ENCODE data around the gene S1PR3.

S1PR3 gene

DNA sequence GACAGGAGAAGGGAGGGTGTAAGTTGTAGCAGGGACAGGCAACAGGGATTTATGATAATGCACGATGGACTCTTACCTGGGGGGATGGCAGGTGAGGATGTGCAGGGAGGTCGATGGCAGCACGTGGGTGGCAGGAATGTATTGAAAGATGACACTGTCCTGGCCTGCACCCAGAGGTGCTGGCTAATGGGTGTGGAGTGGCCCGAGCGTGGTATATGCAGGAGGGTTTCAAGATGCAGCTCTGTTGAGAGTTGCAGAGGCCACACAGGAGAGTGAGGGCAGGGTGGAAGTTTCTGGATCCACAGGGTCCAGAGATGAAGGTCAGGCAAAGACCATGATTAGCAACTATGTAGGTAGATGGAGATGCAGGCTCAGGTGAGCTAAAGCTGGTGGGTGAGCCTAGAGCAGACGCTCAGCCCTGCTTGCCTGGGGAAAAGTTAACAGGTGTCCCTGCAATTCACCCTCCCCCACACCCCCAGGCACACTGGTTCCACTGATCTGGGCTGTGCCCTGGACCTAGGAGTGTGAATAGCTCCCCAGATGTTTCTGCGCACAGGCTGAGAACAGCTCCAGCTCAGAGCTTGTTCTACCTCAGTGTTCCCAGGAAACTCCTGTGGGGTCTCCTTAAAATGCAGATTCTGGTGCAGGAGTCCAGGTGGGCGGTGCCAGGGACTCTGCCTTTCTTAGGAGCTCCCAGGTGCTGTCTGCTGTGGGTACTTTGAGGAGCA is 21.5 kb upstream of the S1PR3 start:
- no peak for DNase-seq

DNA sequence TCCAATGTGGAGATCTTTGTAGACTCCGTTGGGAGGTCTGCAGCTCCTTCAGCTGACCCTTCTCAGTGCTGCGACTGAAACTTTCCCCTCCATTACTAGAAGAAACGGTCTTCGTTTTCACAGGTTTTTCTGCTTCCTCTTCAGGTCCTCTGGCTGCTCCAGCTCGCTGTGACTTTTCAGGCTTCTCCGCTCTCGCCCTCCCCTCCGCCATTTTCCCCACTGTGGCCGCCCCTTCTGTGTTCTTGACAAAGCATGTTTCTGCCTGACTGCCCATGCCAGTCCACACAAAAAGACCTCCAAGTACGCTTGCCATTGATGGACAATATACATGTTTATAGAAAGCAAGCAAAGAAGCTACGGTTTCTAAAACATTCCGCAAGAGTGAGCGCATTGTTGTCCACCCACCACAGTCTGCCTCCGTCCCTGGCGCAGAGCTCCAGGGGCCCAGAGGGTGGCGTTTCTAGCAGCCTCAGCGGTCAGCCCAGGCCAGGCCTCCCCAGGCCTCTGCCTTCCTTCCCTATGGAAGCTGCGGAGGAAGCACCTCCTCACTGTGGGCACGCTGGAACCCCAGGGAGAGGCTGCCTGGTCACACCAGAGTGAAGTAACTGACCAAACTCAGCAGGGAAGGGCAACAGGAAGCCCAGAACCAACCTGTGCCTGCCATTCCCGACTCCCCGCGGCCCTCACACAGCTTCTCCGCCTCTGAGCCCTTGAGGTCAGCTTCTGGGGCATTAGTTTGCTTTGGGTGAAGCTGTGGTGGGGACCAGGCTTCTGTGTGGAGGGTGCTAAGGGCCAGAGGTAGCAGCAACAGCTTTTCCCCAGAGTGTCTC is 19.9 kb upstream of the S1PR3 start:
- no peak for DNase-seq

DNA sequence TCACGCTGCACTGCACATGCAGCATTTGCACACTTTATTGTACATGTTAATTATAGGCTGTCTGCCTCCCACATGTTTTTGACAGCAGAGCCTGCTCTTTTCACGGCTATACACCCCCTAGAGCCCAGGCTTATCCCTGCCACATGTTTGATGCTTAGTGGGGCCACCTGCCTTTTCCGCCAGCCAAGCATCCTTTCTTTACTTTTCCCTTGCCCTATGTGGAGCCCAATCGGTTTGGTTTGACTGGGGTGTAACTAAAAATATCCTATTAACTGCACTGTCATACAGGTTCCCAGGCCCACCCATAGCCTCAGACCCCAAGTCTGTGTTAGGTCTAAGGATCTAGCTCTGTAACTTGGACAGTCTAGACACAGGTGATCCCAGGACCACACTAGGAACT is 18.9 kb upstream of the S1PR3 start:
- no peak for DNase-seq

DNA sequence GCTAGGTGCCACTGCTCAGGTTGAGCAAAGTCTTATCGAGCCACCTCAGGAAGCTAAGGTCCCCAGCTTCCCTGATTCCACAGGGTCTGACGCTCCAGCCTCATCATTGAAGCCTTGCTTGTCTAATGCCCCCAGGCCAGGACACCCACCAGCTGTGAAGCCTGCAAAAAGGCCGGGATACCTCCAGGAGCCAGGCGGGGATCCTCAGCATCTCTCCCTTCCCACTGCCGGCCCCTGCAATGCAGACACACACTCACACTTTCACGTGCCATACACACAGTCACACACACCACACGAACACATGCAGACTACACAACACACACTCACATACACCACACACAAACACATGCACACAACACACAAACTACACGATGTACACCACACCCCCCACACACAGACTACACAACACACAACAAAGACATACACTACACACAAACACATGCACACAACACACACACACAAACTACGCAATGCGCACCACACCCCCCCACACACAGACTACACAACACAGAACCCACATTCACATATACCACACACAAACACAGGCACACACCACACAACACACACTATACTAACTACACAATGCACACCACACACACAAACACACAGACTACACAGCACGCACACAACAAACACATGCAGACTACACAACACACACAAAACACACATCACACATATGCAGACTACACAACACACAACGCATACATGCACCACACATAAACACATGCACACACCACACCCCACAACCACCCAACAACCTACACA is 17.8 kb upstream of the S1PR3 start:
- no peak for DNase-seq

DNA sequence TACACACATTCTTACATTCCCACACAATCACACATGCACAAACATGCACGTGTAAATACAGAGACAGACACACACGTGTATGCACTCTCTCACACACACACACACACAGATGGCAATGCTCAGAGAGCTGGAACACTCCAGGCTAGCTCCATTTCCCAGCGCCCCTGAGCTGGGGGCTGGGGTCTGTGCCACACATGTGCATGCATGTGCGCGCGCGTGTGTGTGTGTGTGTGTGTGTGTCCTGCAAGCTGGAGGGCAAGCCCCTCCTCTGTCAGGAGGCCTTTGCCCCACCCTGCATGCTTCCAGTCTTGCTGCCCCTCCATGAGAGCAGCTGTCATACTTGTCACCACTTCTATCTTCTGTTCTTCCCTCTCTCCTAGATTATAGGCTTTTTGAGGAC is 16.6 kb upstream of the S1PR3 start:
- DNase-seq = no peak

DNA sequence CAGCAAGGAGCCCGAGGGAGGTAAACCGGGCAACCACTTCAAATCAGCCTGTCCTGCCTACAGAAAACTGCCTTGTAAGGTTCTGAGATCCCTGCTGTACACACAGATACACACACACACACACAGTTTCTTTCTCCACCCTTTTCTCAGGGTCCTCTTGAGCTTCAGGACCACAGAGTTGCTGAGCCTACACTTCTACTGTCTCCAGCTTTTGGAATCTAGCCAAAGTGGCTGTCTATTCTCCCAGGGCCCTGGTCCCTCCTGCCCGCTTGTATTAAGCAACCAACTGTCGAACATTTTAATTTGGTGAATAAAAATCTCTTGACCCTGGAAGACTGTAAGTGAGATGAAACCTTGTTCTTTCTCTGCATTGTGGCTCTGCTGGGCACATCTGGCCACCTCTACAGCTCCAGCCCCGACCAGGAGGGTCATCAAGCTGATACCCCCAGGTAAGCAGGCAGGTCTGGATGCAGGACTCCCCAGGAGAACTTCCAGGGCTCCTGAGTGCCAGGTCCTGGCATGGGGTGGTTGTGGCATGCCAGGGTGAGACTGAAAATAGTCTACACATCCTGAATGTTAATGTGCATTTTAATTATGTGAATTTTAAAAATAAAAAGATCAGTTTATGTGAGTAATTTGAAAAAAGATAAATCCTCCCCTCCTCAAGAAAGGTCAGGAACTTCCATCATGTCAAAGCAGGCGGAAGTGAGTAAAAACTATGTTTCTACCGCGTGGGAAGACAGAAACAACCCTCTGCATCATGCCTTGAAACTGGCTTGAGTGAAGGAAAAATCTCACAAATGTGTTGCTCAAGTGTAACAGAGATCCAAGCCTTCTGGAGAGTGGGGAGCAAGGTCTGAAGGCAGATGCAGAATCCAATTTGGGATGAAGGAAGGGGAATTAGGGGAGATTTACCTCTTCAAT is 15.0 kb upstream of the S1PR3 start:
- DNase-seq = peak; percentile 39

DNA sequence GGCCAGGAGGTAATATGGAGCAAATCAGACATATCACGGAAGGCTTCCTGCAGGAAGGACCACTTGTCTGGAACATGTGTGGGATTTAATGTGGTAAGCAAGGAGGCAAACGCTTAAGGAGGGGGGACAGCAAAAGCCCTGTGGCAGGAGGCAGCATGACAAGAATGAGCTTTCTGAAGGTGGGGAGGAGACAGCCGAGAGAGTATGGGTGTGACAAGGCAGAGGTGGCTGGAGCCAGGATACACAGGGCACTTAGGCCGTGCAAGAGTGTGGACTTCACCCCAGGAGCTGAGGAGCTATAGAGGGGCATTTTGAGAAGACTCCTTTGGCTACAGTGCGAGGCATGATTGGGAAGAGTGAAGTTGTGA is 14.4 kb upstream of the S1PR3 start:
- DNase-seq = no peak

DNA sequence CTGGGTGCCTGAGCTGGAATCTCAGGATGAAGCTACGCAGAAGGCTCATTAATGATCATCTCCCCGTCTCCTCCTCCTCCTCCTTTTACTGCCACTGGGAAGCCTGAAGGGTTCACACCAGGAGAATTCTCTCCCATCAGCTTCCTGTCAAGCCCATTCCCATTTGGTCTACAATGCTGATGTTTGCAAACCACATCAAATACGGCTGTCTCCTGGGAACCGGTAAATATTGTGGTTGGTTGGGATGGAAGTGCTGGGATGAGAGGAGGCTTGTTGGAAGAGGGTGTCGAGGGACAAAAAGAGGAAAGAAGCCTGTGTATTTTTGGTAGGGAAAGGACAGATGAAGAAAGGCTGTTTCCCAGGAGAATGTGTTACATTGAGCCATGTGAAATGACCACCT is 13.2 kb upstream of the S1PR3 start:
- DNase-seq = no peak

DNA sequence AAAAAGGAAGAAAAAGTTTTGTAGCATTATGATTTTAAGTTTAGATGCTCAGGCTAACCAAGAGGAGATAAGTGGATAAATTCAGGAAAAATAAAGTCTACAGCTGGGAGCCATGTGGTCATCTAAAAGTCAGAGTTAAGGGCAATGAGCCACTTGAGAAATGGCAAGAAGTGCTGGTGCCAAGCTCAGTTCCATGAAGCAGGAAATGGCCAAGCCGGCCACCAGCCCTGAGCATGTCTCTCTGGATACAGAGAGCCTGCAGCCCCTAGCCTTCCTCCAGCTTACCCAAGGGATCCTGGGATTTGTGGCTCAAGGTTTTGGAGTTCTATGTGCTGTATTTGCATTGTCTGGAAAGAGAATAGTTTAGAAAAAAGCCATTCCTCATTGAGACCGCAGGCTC is 12.2 kb upstream of the S1PR3 start:
- no peak for DNase-seq

DNA sequence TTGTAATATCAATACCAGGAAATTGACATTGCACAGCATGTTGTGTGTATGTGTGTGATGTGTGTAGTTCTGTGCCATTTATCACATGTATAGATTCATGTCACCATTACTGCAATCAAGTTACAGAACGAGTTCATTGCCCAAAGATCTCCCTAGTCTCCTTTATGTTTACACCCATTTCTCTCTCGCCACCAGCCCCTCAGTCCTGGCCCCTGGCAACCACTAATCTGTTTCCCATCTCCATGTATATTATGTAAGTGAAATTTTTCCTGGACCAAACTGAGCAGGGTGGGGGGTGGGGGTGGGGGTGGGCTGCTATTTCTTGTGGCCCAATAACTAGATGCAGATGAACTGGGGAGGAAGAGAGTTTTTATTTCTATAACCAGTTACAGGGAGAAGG is 11.5 kb upstream of the S1PR3 start:
- no peak for DNase-seq

DNA sequence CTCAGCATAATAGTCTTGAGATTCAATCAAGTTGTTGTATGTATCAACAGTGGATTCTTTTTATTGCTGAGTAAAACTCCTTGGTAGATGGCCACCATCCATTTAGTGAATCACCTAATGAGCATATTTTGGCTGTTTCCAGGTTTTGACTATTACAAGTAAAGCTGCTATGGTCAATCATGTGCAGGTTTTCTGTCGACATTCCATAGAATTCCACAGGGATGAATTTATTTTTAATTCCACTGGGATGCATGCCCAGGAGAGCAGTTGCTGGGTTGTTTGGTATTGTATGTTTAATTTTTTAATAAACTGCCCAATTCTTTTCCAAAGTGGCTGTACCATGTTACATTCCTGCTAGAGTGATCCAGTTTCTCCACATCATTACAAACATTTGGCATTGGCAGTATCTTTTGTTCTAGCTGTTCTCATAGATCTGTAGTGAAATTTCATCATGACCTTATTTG is 10.5 kb upstream of the S1PR3 start:
- no peak for DNase-seq

DNA sequence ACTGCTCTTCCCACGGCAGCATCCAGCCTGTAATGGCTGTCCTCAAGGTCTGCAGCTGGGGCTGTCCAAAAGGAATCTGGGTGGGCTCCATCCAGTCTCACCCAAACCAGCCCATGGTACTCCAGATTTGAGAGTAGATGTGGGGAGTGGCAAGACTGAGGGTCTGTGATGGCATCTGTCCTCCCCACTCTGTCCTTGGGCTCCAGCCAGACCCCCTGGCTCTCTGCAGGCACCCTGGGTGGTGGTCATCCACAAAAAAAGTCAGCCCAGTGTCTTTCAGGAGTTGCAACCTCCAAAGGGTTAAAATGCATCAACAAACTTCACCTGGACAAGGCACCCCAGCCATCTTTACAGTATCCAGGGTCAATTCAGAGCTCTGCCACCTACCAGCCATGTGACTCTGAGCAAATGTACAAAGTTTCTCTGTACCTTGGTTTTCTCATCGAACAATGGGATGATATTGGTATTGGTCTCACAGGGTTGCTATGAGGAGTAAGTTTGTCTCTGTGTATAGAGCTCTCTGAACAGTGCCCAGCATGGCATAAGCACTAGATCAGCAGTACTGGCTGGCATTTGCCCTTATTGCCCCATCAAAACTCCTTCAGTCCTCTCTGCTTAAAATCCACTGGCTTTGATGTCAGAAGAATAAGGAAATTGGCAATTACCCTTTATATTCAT is 7.3 kb upstream of the S1PR3 start:
- no peak for DNase-seq

DNA sequence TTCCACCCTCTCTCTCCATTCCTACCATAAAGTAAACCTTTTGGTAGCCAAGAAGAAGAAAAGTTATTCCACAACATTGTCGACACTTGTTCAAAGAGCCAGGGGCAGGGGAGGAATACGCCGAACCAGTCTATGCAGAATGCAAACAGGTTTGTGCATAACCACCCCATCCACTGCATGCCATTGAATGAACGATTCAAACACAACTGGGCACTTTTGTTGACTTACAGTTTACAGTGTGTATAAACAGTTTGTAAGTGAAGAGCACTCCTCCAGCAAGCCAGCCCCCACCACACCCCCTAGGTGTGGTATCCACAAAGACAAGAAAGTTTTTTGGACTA is 6.8 kb upstream of the S1PR3 start:
- DNase-seq = no peak

DNA sequence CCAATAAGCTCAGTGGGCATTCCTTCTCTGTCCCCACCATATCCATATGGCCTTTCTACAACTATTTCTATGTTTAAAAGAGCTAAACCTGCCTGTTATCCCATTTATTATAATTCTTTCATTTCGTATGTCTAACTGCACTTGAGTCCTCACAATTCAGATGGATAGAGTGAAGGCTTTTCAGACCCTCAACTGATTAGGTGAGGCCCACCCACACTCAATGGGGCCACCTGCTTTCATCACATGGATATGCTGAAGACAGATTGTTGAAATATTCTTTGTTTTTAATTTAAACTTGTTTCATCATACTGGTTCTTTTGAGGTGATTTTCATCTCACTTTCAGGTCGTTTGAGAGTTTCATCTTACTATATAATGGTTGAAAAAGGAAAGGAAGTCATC is 5.7 kb upstream of the S1PR3 start:
- DNase-seq = no peak

DNA sequence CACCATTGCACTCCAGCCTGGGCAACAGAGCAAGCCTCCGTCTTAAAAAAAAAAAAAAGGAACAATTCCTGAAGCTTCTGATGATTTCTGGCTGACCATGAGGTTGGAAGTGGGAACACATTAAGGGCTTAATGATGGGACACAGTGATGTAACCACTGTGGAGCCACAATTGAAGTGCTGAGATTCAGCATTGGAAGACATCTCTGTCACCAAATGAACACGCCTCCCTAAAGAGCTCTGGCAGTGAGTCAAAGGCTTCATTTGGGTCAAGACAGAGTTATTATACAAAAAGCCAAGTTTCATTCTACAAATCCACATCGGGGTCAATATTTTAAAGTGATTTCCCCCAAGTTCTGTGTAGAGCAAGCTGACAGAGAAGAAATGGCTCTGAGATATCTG is 4.5 kb upstream of the S1PR3 start:
- DNase-seq = no peak

DNA sequence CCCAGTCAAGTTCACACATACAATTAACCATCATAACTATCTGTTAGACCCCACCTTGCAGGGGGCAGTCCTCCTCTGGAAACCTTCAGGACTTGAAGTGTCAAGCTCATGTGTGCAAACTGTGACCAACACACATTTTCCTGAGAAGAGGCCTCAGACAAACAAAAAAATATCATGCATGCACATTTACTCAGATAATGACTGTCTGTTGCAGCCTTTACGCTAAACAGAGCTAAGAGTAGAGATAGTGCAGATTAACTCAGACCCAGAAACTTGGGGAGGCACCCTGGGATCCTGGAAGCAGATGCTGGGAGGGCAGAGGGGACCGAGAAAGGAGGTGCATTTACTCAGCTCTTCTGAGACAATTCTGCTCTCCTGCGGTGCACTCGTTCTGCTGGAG is 3.6 kb upstream of the S1PR3 start:
- DNase-seq = no peak

DNA sequence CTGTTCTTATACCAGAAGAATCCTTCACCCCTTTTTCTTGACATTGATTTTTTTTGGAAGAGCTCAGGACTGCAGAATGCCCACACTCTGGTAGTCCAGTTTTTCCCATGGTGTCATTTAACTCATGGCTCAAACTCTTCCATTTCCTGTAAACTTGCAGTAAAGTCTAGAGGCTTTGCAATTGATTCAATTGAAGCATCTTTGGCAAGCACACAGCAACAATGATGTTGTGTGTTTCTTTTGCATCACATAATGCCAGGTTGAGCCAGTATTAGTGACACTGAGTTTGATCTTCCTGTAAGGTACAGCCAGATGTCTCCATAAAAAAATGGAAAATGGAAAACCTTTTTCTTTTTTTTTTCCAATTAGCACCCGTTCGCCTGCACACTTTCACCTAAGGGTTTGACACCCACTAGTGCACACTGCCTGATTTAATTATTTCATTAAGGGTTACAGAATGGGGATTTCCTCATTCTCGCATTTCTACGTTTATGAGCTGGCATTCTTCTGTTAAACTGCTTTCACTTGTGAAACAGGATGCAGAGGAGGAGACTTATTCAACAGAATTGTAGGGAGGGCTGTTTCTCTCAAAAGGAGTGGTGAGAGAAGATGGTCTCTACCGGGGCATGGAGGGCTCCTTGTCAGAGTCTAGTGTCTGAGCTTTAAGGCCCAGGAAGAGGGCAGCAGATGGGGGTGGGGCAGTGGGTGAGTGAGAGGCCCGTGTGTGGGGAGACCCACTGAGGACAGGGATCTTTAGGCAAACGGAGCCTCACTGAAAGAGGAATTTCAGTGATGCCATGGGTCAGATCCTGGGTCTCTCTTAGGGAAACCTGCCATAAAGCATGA is 2.2 kb upstream of the S1PR3 start:
- peak; percentile 82 for DNase-seq

DNA sequence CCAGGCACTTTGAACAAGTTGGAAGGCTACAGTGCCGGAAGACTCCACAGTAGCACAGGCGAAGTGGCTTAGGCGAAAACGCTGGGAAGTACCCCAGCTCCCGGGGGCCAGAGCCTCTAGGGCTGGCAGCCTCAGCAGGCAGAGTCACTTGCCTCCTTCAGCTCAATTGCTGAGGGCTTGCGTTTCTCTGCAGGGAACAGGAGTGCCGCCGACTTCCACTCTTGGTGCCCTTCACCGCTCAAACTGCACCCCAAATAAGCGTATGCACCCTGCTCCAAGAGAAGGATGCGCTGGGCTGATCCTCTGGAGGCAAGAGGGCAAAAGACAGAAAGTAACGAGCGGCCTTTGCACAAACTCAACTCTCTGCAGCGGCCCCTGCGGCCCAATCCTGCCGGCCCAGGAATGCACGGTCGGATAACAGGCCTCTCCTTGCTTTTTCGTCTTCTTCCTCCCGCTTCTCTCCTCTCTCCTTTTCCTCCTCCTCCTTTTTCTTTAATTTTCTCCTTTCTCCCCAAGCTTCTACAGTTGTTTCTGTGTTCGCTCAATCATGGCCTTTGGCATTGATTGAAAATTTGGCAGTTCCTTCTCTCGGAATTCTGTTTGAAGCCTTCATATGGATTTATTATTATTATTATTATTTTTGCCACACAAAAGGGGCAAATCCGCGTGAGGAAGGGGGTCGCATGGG is 1.1 kb upstream of the S1PR3 start:
- DNase-seq = no peak

DNA sequence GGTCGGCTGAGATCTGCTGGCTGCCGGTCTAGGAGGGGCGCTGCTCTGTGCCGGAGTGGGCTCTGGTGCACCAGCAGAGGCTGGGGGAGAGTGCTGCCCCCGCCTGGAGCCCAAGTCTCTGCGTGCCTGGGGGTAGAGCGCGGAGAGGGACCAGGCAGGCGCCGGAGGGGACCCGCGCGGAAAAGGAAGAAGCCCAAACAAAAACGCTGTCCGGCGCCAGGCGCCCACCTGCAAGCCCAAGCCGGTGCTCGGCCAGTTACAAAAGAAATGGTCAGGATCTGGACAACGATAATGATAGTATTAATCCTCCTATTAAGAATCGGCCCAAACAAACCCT is 571 bp upstream of the S1PR3 start:
- no peak for DNase-seq

DNA sequence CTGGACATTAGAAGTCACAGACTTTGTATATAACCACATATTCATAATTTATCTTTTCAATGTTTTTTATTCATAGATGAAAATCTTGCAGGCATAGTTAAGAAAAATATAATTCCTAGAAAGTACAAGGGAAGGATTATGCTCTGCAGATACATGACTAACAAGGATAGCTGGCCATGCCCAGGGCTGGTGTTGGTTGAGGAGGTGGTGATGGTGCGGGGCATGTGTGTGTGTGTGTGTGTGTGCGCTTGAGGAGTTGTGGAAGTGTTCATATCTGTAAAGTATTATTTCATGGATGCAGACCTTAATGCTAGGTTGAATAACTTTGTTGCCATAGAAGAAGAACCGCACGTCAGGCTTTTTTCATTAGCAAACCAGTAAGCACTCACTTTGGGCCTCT is 1.3 kb downstream of the S1PR3 start:
- no peak for DNase-seq

DNA sequence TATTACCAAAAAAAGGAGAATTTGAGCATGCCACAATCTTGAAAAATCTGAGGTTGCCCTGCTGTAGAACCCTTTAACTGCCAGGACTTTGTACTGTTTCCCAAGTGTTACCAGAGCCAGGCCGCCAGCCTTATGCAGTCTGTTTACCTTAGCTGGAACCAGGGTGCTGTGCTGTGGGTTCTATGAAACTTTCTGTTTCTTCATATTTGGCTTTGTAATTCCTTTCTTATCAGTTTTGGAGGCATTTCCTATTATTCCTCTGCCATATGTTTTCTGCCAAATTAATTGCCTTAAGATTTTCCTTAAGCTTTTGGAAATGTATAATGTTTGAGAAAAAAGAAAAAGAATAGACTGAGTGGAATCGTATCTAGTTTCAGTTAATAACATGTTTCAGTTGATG is 2.1 kb downstream of the S1PR3 start:
- DNase-seq = no peak

All from suppressor macrophage treated with lipopolysaccharide for 4 hours (primary cell).